Fibroblast of mammary gland (primary cell): ENCODE measurements around the gene EP400.

ENCODE experiments used
- DNase-seq: peaks from one replicate; pipeline ENCODE4 v3.0.0-alpha.2; 2010; ENCODE audit warnings: low read depth
- H3K4me3 ChIP-seq: 2 replicates; pipeline ENCODE4 v1.5.1; 2011; ENCODE audit warnings: low read depth, mild to moderate bottlenecking, low read length, moderate library complexity; ENCODE audit not compliant: control insufficient read depth
- CTCF ChIP-seq: conservative IDR thresholded peaks from 2 replicates; pipeline ENCODE4 v1.5.1; 2011; ENCODE audit warnings: low read depth, low read length, inconsistent platforms; ENCODE audit not compliant: control insufficient read depth, insufficient read depth

Gene EP400

DNA sequence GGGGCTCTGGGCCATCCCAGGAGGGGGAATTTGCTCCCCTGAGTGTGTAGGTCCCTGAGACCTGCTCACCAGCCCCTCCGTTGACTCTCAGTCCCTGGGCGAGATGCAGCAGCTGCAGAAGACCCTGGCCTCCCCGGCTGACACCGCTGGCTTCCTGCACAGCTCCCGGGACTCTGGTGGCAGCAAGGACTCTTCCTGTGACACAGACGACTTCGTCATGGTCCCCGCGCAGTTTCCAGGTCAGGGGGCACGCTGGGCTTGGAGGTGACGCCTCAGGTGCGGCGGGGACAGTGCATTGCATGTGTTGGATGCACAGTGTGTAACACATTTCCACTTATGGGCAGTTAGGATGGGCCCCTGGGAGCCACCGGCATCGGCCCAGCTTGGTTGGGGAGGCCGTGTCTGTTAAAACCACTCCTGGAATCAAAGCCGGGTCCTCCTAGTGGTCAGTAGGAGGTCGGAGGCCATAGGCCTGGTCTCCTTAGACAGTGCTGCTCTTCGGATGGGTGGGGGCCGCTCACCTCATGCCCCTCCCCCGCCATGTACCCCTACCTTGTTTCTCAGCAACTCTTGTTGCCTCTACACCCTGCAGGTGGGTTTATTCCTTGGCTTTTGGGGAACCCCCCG, 37.8 kb upstream of the EP400 start:
- TF ChIP-seq CTCF = peak; percentile 2
- H3K4me3 ChIP-seq = no peak overlapping the region
- peak; percentile 11 for DNase-seq

- no peak for TF ChIP-seq CTCF
- peak; percentile 91 for DNase-seq
- H3K4me3 ChIP-seq = no peak overlapping the region
Measured at GRCh38 chr12:131912518-131913274, 37.0 kb upstream of the EP400 start.

- no peak for TF ChIP-seq CTCF
- no peak overlapping the region for H3K4me3 ChIP-seq
- DNase-seq = no peak
Measured at GRCh38 chr12:131913666-131914065, 36.1 kb upstream of the EP400 start.

DNA sequence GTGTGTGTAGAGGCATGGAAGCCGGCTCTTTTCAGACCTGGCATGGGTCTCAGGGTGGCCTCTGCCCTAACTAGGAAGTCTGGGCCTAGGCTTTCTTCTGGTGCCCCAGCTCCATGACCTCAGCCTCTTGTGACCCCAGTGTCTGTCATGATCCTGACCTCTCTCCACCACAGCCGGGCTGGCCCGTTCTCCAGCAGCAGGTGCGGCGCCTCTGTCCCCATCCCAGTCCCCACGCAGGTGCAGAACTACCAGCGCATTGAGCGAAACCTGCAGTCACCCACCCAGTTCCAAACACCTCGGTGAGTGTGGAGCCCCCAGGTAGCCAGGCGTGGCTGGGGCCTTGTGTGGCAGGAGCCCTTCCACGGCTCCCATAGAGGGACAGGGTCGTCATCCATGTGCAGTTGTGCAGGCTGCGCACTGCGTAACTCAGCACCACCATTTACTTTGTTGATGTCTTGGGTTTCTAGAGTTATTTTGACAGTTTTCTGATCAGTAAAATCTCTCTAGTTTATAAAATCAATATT, 35.5 kb upstream of the EP400 start:
- no peak overlapping the region for H3K4me3 ChIP-seq
- TF ChIP-seq CTCF = no peak
- no peak for DNase-seq

DNA sequence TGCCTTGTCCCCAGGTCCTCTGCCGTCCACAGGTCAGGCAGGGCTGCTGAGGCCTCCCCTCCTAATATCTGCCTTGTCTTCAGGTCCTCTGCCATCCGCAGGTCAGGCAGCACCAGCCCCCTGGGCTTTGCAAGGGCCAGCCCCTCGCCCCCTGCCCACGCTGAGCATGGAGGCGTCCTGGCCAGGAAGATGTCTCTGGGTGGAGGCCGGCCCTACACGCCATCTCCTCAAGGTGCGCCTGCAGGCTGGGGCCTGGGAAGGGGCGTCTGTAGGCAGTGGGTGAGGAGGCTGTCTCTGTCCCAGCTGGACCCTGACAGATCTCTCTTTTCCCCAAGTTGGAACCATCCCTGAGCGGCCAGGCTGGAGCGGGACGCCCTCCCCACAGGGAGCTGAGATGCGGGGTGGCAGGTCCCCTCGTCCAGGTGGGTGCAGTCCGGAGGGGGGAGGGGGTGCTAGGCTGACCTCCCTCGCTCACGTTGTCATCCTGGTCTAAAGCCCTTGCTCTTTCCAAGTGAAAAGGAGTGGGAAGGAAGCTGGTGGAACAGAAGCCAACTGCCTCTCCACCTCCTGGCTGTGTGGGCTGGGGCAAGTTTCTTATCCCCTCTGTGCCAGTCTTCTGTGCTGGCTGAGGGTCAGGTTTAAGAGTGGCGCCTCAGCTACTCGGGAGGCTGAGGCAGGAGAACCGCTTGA, 34.6 kb upstream of the EP400 start:
- no peak for DNase-seq
- no peak for TF ChIP-seq CTCF
- H3K4me3 ChIP-seq = no peak overlapping the region

DNA sequence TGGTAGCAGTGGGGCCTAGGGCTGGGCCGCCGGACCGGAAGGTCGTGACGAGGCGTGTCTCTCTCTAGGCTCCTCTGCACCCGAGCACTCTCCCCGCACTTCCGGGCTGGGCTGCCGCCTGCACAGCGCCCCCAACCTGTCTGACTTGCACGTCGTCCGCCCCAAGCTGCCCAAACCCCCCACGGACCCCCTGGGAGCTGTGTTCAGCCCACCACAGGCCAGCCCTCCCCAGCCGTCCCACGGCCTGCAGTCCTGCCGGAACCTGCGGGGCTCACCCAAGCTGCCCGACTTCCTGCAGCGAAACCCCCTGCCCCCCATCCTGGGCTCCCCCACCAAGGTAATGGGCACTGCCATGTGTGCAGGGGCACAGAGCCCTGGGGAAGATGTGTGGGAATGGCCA, 33.9 kb upstream of the EP400 start:
- no peak for TF ChIP-seq CTCF
- DNase-seq = no peak
- no peak overlapping the region for H3K4me3 ChIP-seq
